ENCODE measurements around the gene ACTRT3. TPM values are rescaled to one million over a fixed set of nuclear protein-coding genes. Genes with fewer than 3 reads are reported as not detected.

ACTRT3 gene
- total RNA-seq: 1 to 10 TPM; 3.0 to 3.2 TPM
- polyA plus RNA-seq: 1 to 10 TPM; 1.0 to 2.5 TPM
- long read RNA-seq, donor 1, transcript ACTRT3-201 (2 exons, 2,005 nt): major isoform, 5 of 5 reads
- long read RNA-seq, donor 1, partial matches to known transcripts: 0 of 5 reads
- long read RNA-seq, donor 1, other reads (novel, unspliced or antisense): 0 of 5 reads
- long read RNA-seq, donor 2, partial matches to known transcripts: 0 of 1 reads
- long read RNA-seq, donor 2, other reads (novel, unspliced or antisense): 0 of 1 reads
- long read RNA-seq, donor 3, partial matches to known transcripts: 0 of 1 reads
- long read RNA-seq, donor 3, other reads (novel, unspliced or antisense): 0 of 1 reads
- long read RNA-seq, donor 4: 0 reads
- long read RNA-seq, donor 5, partial matches to known transcripts: 0 of 4 reads
- long read RNA-seq, donor 5, other reads (novel, unspliced or antisense): 0 of 4 reads

GRCh38 chr3:169769287-169770181 lies at the start of gene ACTRT3:
TSS of gene ACTRT3 (minus strand) at chr3:169769561. CDS start at chr3:169769520, 41 bp downstream.
- WGBS, 2 donors: 1 to 3% methylated on average over 51 of the region's 51 CpGs
- Histone ChIP-seq H3K36me3 (ENCODE audit: control insufficient read depth in 4 of 4, insufficient read depth in 4 of 4, low read length in 4 of 4) (peaks cover 0 to 4% (median 2%) of the 10 kb centered on the region in 4 donors), H3K9ac (ENCODE audit: insufficient read depth in 1 of 2, low read length in 2 of 2) (peak within 1 kb of the TSS; percentile 67 to 96), H3K27ac (ENCODE audit: low read depth in 1 of 2, low read length in 1 of 2) (peak within 1 kb of the TSS; percentile 82 to 95), H3K9me3 (ENCODE audit: control insufficient read depth in 4 of 4, insufficient read depth in 3 of 4, low read length in 3 of 4) (peaks cover 0 to 3% (median 0%) of the 10 kb centered on the region in 4 donors), H3K27me3 (ENCODE audit: control insufficient read depth in 3 of 3, insufficient read depth in 3 of 3, low read length in 2 of 3) (no peaks in the 10 kb centered on the region), H3K4me1 (ENCODE audit: control insufficient read depth in 5 of 5, insufficient read depth in 5 of 5, low read length in 5 of 5) (peaks cover 0 to 9% (median 6%) of the 10 kb centered on the region in 5 donors), H3K4me3 (peak within 1 kb of the TSS; percentile 59)
- DNase-seq (peak; percentile 69 to 84 (median 74)), ATAC-seq (ENCODE audit: insufficient read depth, low FRiP score) (peak; percentile 2)
- TF ChIP-seq CTCF (IDR thresholded peaks at IDR 0.05; ENCODE audit: control extremely low read depth, extremely low read depth): no peak

DNA sequence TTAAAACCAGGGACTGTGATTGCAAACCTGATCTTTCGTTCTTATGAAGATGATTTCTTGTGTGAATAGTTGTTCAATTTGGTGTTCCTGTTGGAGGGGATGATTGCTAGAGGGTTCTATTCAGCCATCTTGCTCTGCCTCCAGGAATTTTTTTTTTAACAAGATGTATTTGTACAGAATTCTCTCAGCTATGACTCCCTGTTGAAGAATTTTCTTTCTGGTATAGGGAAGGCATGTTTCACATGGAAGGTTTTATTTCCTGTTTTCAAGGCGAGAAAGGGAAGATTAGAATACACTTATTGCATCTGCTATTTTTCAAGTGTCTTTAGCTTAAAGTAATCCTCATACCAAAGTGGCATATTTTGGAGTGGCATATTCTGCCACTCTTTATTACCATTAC lies 49.0 kb upstream of the ACTRT3 start:
- no peak for TF ChIP-seq CTCF (IDR thresholded peaks at IDR 0.05; ENCODE audit: control extremely low read depth, extremely low read depth)
- no peaks in the 10 kb centered on the region for H3K36me3 ChIP-seq (ENCODE audit: control insufficient read depth in 4 of 4, insufficient read depth in 4 of 4, low read length in 4 of 4)
- 58 to 76% methylated on average over 2 of the region's 2 CpGs for WGBS, 2 donors
- no peak overlapping the region for H3K4me3 ChIP-seq
- ATAC-seq (ENCODE audit: insufficient read depth, low FRiP score) (no peak), DNase-seq (no peak)
- no peak overlapping the region for H3K9ac ChIP-seq (ENCODE audit: insufficient read depth in 1 of 2, low read length in 2 of 2)
- peaks cover 0 to 2% (median 0%) of the 10 kb centered on the region in 4 donors for H3K9me3 ChIP-seq (ENCODE audit: control insufficient read depth in 4 of 4, insufficient read depth in 3 of 4, low read length in 3 of 4)
- peaks cover 0 to 5% (median 0%) of the 10 kb centered on the region in 5 donors for H3K4me1 ChIP-seq (ENCODE audit: control insufficient read depth in 5 of 5, insufficient read depth in 5 of 5, low read length in 5 of 5)
- no peak overlapping the region for H3K27ac ChIP-seq (ENCODE audit: low read depth in 1 of 2, low read length in 1 of 2)
- H3K27me3 ChIP-seq (ENCODE audit: control insufficient read depth in 3 of 3, insufficient read depth in 3 of 3, low read length in 2 of 3): no peaks in the 10 kb centered on the region

- Histone ChIP-seq H3K27ac (ENCODE audit: low read depth in 1 of 2, low read length in 1 of 2) (no peak overlapping the region), H3K4me3 (no peak overlapping the region), H3K4me1 (ENCODE audit: control insufficient read depth in 5 of 5, insufficient read depth in 5 of 5, low read length in 5 of 5) (peaks cover 0 to 9% (median 5%) of the 10 kb centered on the region in 5 donors), H3K9ac (ENCODE audit: insufficient read depth in 1 of 2, low read length in 2 of 2) (no peak overlapping the region), H3K27me3 (ENCODE audit: control insufficient read depth in 3 of 3, insufficient read depth in 3 of 3, low read length in 2 of 3) (no peaks in the 10 kb centered on the region), H3K36me3 (ENCODE audit: control insufficient read depth in 4 of 4, insufficient read depth in 4 of 4, low read length in 4 of 4) (no peaks in the 10 kb centered on the region), H3K9me3 (ENCODE audit: control insufficient read depth in 4 of 4, insufficient read depth in 3 of 4, low read length in 3 of 4) (no peaks in the 10 kb centered on the region)
- 93 to 95% methylated on average over 4 of the region's 4 CpGs for WGBS, 2 donors
- DNase-seq (no peak), ATAC-seq (ENCODE audit: insufficient read depth, low FRiP score) (no peak)
- no peak for TF ChIP-seq CTCF (IDR thresholded peaks at IDR 0.05; ENCODE audit: control extremely low read depth, extremely low read depth)
Observed at GRCh38 chr3:169815590-169816150, 46.3 kb upstream of the ACTRT3 start.
